Measurements from ENCODE around the gene RETSAT.

Gene RETSAT

DNA sequence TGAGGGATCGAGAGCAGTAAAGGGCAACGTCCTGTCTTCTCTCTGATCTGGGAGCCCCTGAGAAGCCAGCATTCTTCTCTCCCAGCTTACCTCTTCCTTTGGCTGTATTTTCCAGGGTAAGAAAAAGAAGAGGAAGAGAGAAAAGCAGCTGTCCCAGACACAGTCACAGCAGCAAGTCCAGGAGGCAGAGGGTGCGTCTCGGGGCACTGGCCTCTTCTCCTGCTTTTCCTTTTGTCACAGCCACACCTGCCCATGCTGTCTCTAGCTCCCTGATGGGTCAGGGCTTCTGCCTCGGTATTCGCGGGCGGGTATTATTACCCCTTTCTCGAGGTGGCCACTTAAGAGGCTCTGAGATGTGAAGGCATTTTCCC is 46.8 kb downstream of the RETSAT start:
- DNase-seq: no peak

GRCh38 chr2:85303780-85304531 is 50.4 kb downstream of the RETSAT start:
- peak in 1 of 14 donors; percentile 69 for DNase-seq

DNA sequence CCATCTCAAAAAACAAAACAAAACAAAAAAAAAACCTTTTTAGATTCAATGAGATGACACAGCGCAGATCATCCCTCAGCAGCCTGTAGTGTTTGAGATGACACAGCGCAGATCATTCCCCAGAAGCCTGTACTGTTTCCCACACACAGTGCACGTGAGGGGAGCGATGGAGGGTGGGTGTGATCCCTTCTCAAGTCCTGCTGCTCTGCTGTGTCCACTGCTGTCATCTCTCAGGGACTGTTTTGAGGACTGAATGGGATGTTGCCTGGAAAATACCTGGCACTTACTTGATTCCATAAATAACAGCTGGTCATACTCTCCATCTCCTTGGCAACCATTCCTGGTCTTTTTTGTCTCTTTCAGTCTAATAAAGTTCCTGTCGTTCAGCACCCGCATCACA is 52.2 kb downstream of the RETSAT start:
- no peak for DNase-seq
